Measurements from ENCODE around the gene EIF5A2.
"Not testable (repeated sequence)": the region's sequence is repeated elsewhere in the genome, so short reads cannot be mapped to it uniquely, and the experiment has no call there.

- TF ChIP-seq CTCF, POLR2A (IDR thresholded peaks at IDR 0.05): not testable (repeated sequence)
Measured at GRCh38 chr3:170897199-170897598, 11.2 kb downstream of the EIF5A2 start.

Measured in right lobe of liver (tissue), 4 donors.